Right lobe of liver (tissue), 6 donors: ENCODE data around the gene TSPAN10. TPM values are rescaled to one million over a fixed set of nuclear protein-coding genes. Genes with fewer than 3 reads are reported as not detected.
A peak's percentile ranks its signal among the peaks of the same experiment; 100 is the strongest.

ENCODE experiments used
- ATAC-seq, 4 donors: fragments of 200-7000 bp; cut with Tn5 transposase; one replicate each; pipeline ENCODE4 v1.9.1; 2020; ENCODE audit warnings: mild to moderate bottlenecking in 4 of 4, moderate library complexity in 4 of 4
- DNase-seq, 3 donors: peaks; one replicate each; pipeline ENCODE4 v3.0.0-alpha.2; 2020
- H3K27ac ChIP-seq, 3 donors: fragments of 200-600 bp; one replicate each; pipeline ENCODE4 v1.8.0; 2022
- H3K27me3 ChIP-seq, 2 donors: fragments of 200-600 bp; one replicate each; pipeline ENCODE4 v1.8.0; 2022
- H3K36me3 ChIP-seq, 4 donors: fragments of 200-600 bp; sonication (generic) in 1 of 4; one replicate each; pipeline versions ENCODE4 v1.5.1 to v1.8.0; 2017 to 2022; ENCODE audit warnings: control low read depth in 1 of 4
- H3K4me1 ChIP-seq, 4 donors: fragments of 200-600 bp; sonication (generic) in 1 of 4; one replicate each; pipeline versions ENCODE4 v1.5.1 to v1.8.0; 2017 to 2022; ENCODE audit warnings: control low read depth in 1 of 4
- H3K4me3 ChIP-seq, 3 donors: fragments of 200-600 bp; one replicate each; pipeline ENCODE4 v1.8.0; 2022
- H3K9me3 ChIP-seq, 4 donors: fragments of 200-600 bp; sonication (generic) in 1 of 4; one replicate each; pipeline versions ENCODE4 v1.5.1 to v1.8.0; 2017 to 2022; ENCODE audit warnings: control low read depth in 1 of 4
- POLR2A ChIP-seq: fragments of 450-650 bp; IDR thresholded peaks from one replicate; pipeline ENCODE4 v1.6.1; 2017; ENCODE audit warnings: antibody characterized with exemption, mild to moderate bottlenecking
- WGBS: methylation state at CpG from one replicate; pipeline ENCODE4 v1.1.6; 2018; ENCODE audit warnings: low coverage, low lambda C conversion rate; ENCODE audit not compliant: insufficient coverage; ENCODE audit errors: missing lambda C conversion rate; 5-methylcytosine and 5-hydroxymethylcytosine counted together
- intact Hi-C, 2 donors: fragments of 100-400 bp; cut with DNase I; formaldehyde crosslinking; loops; one replicate each; pipeline versions ENCODE4 v1.11.2 to v1.14.1; 2022
- total RNA-seq, 6 experiments: library from RNA; depleted of rRNA in 2 of 6; stranded (reverse); fragments of >200 nt in 2 of 6; fragmentation: NEBNext Ultra II Directional in 3 of 6; extraction: Animal tissue kit (Norgen Biotek cat#: 25700) in 3 of 6; gene quantifications; one replicate each; pipeline versions ENCODE4 v1.1.0 to v1.2.4, GENCODE V29; 2016 to 2023
- TF ChIP-seq, protein P1 (sequence below), 4 donors: fragments of 200-600 bp in 3 of 4; fragments of 450-650 bp in 1 of 4; IDR thresholded peaks; one replicate each; pipeline versions ENCODE4 v1.5.1 to v1.8.0; 2016 to 2022; ENCODE audit warnings: antibody characterized with exemption in 4 of 4, mild to moderate bottlenecking in 2 of 4
- donor health status: DM: no; HTN: yes; CAD: no.
- donor health status: DM: no; HTN: no; CAD: no.
- donor health status: DM: no; HTN: no; CAD: no.
- donor health status: DM: no; HTN: yes; CAD: no.
- donor health status: DM: no; HTN: yes; CAD: no.

The TSPAN10 gene
- total RNA-seq, 6 experiments from 2014 or later: 0.18 to 1.2 (median 0.62) TPM

DNA sequence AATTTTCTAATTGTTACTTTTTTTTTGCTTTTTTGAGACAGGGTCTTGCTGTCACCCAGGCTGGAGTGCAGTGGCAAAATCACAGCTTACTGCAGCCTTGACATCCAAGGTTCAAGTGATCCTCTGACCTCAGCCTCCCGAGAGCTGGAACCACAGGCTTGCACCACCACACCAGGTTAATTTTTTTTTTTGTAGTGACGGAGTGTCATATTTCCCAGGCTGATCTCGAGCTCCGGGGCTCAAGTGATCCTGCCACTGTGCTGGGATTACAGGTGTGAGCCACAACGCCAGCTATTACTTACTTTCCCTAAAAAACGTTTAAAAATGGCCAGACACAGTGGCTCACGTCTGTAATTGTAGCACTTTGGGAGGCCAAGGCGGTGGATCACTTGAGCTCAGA lies 6.7 kb upstream of the TSPAN10 start:
- Histone ChIP-seq H3K4me1 (peaks cover 0 to 20% (median 6%) of the 10 kb centered on the region in 4 donors), H3K9me3 (no peaks in the 10 kb centered on the region), H3K27ac (no peak overlapping the region), H3K4me3 (no peak overlapping the region), H3K27me3 (no peaks in the 10 kb centered on the region), H3K36me3 (peaks cover 0 to 45% (median 24%) of the 10 kb centered on the region in 4 donors)
- WGBS: 90% methylated on average over 4 of the region's 8 CpGs
- intact Hi-C loops: no loop called here
- no peak for ATAC-seq
- DNase-seq: no peak
- TF ChIP-seq, protein P1, sequence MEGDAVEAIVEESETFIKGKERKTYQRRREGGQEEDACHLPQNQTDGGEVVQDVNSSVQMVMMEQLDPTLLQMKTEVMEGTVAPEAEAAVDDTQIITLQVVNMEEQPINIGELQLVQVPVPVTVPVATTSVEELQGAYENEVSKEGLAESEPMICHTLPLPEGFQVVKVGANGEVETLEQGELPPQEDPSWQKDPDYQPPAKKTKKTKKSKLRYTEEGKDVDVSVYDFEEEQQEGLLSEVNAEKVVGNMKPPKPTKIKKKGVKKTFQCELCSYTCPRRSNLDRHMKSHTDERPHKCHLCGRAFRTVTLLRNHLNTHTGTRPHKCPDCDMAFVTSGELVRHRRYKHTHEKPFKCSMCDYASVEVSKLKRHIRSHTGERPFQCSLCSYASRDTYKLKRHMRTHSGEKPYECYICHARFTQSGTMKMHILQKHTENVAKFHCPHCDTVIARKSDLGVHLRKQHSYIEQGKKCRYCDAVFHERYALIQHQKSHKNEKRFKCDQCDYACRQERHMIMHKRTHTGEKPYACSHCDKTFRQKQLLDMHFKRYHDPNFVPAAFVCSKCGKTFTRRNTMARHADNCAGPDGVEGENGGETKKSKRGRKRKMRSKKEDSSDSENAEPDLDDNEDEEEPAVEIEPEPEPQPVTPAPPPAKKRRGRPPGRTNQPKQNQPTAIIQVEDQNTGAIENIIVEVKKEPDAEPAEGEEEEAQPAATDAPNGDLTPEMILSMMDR (IDR thresholded peaks at IDR 0.05): no peak
- TF ChIP-seq POLR2A: no peak

DNA sequence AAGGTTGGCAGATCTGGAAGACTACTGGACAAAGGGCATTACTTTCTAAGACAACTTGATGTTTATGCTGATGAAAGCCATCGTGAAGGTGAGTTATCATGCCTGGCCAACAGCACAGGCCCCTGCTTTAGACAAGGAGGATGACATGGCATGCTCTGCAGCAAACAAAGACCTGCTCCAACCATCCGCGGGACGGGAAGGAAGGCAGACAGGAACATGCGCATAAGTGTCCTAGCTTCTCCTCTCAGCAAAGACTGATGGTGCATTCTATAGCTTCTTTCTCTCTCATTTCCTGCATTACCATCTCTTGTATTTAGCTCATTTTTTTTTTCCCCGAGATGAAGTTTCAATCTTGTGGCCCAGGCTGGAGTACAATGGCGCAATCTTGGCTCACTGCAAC lies 5.5 kb upstream of the TSPAN10 start:
- WGBS: 50% methylated on average over 6 of the region's 7 CpGs
- no peak for TF ChIP-seq POLR2A
- TF ChIP-seq, protein P1 (IDR thresholded peaks at IDR 0.05): no peak

DNA sequence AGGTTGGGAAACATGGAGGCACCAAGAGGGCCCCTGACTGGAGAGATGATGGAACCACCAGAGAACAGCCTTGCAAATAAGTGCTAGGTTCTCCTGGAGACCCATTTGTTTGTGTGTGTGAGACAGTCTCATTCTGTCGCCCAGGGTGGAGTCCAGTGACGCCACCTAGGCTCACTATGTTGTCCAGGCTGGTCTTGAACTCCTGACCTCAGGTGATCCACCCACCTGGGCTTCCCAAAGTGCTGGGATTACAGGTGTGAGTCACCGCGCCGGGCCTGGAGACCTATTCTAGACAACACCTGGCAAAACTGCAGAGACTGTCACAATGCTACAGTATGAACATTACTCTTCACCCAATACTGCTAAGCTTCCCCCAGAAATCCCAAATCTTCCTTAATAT lies 1.6 kb upstream of the TSPAN10 start:
- intact Hi-C loops: no loop called here
- H3K4me3 ChIP-seq: peak overlapping the region; percentile 14 to 97 (median 74)
- H3K9me3 ChIP-seq: no peaks in the 10 kb centered on the region
- peak overlapping the region in 2 of 3 donors; percentile 81 to 86 for H3K27ac ChIP-seq
- H3K36me3 ChIP-seq: no peaks in the 10 kb centered on the region
- no CpG with 5 or more reads among the region's 5 CpGs for WGBS
- TF ChIP-seq, protein P1 (IDR thresholded peaks at IDR 0.05): no peak
- TF ChIP-seq POLR2A: no peak
- H3K4me1 ChIP-seq: peaks cover 0 to 32% (median 11%) of the 10 kb centered on the region in 4 donors
- H3K27me3 ChIP-seq: no peaks in the 10 kb centered on the region
- DNase-seq: no peak
- peak in 1 of 4 donors; percentile 32 for ATAC-seq

More for the DNA sequence above, 5.5 kb upstream of the TSPAN10 start:
- Histone ChIP-seq H3K4me1 (peaks cover 0 to 27% (median 11%) of the 10 kb centered on the region in 4 donors), H3K36me3 (peaks cover 0 to 34% (median 18%) of the 10 kb centered on the region in 4 donors), H3K27ac (no peak overlapping the region), H3K4me3 (no peak overlapping the region), H3K9me3 (no peaks in the 10 kb centered on the region), H3K27me3 (no peaks in the 10 kb centered on the region)
- intact Hi-C loops: no loop called here
- DNase-seq (no peak), ATAC-seq (no peak)

DNA sequence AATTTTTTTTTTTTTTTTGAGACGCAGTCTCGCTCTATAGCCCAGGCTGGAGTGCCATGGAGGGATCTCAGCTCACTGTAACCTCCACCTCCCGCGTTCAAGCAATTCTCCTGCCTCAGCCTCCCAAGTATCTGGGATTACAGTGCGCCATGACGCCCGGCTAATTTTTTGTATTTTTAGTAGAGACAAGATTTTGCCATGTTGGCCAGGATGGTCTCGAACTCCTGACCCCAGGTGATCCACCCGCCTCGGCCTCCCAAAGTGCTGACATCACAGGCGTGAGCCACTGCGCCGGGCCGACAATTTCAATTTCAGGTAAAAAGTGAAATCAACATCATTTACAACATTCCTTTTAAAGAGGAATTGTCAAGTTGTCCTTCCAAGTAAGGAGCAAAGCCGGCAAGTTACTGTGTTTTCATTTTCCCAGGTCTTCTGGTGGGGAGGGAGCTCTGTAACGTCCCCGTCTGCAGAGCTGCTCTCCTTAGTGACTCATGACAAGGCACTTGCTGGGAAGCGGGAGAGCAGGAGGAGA lies 957 bp upstream of the TSPAN10 start:
- peak; percentile 49 to 55 (median 53) for ATAC-seq
- Histone ChIP-seq H3K36me3 (no peaks in the 10 kb centered on the region), H3K4me3 (peak overlapping the region; percentile 74 to 97 (median 95)), H3K27me3 (no peaks in the 10 kb centered on the region), H3K9me3 (no peaks in the 10 kb centered on the region), H3K4me1 (peaks cover 0 to 32% (median 11%) of the 10 kb centered on the region in 4 donors), H3K27ac (peak overlapping the region in 2 of 3 donors; percentile 81 to 86)
- DNase-seq: no peak
- intact Hi-C loops: no loop called here
- TF ChIP-seq, protein P1 (IDR thresholded peaks at IDR 0.05): no peak
- TF ChIP-seq POLR2A: no peak
- 23% methylated on average over 18 of the region's 18 CpGs for WGBS
